Ovary (tissue), 10 donors: ENCODE results near the gene ARFRP1. TPM values are rescaled to one million over a fixed set of nuclear protein-coding genes. Genes with fewer than 3 reads are reported as not detected.

Source experiments
- DNase-seq, 5 donors: peaks; one replicate each; pipeline ENCODE4 v3.0.0-alpha.2; 2019 to 2020
- H3K27ac ChIP-seq, 2 donors: fragments of 200-600 bp; one replicate each; pipeline versions ENCODE4 v1.5.1 to v1.8.0; 2019 to 2022
- H3K27me3 ChIP-seq: fragments of 200-600 bp; one replicate; pipeline ENCODE4 v1.8.0; 2022
- H3K36me3 ChIP-seq: fragments of 200-600 bp; sonication (generic); one replicate; pipeline ENCODE4 v1.5.1; 2019
- H3K4me1 ChIP-seq: one replicate; pipeline ENCODE4 v1.8.1; 2013; ENCODE audit warnings: mild to moderate bottlenecking, moderate library complexity; ENCODE audit not compliant: insufficient read depth
- H3K4me3 ChIP-seq: fragments of 200-600 bp; sonication (generic); one replicate; pipeline ENCODE4 v1.5.1; 2017
- H3K9me3 ChIP-seq, 2 donors: fragments of 200-600 bp in 1 of 2; sonication (generic) in 1 of 2; one replicate each; pipeline versions ENCODE4 v1.5.1 to v1.8.1; 2013 to 2019; ENCODE audit warnings: mild to moderate bottlenecking in 1 of 2, moderate library complexity in 1 of 2
- CTCF ChIP-seq, 3 donors: fragments of 450-650 bp in 2 of 3; fragments of 200-600 bp in 1 of 3; IDR thresholded peaks; one replicate each; pipeline versions ENCODE4 v1.5.1 to v1.8.0; 2016 to 2022; ENCODE audit warnings: antibody characterized with exemption in 3 of 3, mild to moderate bottlenecking in 1 of 3
- EP300 ChIP-seq: sonication (generic); formaldehyde crosslinking; IDR thresholded peaks from one replicate; pipeline ENCODE4 v1.6.1; 2017; ENCODE audit warnings: antibody characterized with exemption
- POLR2A ChIP-seq: fragments of 450-650 bp; IDR thresholded peaks from one replicate; pipeline ENCODE4 v1.6.1; 2017; ENCODE audit warnings: antibody characterized with exemption, mild to moderate bottlenecking, moderate library complexity
- WGBS, 3 donors: extraction: QIAGEN DNeasy Blood & Tissue Kit in 1 of 3; methylation state at CpG; one replicate each; pipeline versions ENCODE4 v1.1.5 to v1.1.7; 2013 to 2017; 5-methylcytosine and 5-hydroxymethylcytosine counted together
- intact Hi-C, 4 donors: fragments of 100-400 bp; cut with DNase I; formaldehyde crosslinking; loops; one replicate each; pipeline versions ENCODE4 v1.11.0 to v1.15.1; 2022 to 2023
- long read RNA-seq, 3 donors: library from polyadenylated mRNA in 2 of 3; unstranded in 2 of 3; transcript quantifications; one replicate each; pipeline ENCODE4 v2.0.0 and lab custom pipeline, GENCODE V29; 2021 to 2026
- polyA plus RNA-seq, 2 donors: library from polyadenylated mRNA; stranded (reverse); fragments of 200-250 nt in 1 of 2; fragments of 350-450 nt in 1 of 2; fragmentation: Illumina TruSeq in 1 of 2; extraction: RNeasy Lipid Tissue Mini Kit (QIAGEN cat#74804) in 1 of 2; gene quantifications; one replicate each; pipeline ENCODE4 v1.2.3, GENCODE V29; 2013 to 2014
- total RNA-seq, 7 donors: library from RNA; depleted of rRNA in 2 of 7; stranded (reverse); fragments of >200 nt in 2 of 7; fragmentation: NEBNext Ultra II Directional in 3 of 7; extraction: Animal tissue kit (Norgen Biotek cat#: 25700) in 3 of 7; gene quantifications; one replicate each; pipeline versions ENCODE4 v1.1.0 to v1.2.4, GENCODE V29; 2016 to 2023
- donor health status: DM: no; HTN: no; CAD: no; lungs with moderate emphysema.
- donor health status: DM: no; HTN: no; CAD: no.
- donor health status: Bipolar disorder and iron deficiency.
- donor health status: DM: yes; HTN: yes; CAD: no.
- donor health status: DM: no; HTN: no; CAD: no.
- donor health status: DM: yes; HTN: yes; CAD: no.

Gene ARFRP1
- total RNA-seq: 10 to 100 TPM; 25.6 to 59.5 (median 47.4) TPM
- 10 to 100 TPM; 15.3 to 38.5 TPM for polyA plus RNA-seq
- long read RNA-seq, donor 1, transcript ARFRP1-214 (8 exons, 2,559 nt): major isoform, 105 of 374 reads
- long read RNA-seq, donor 1, transcript ARFRP1-207 (7 exons, 1,698 nt): minor isoform, 15 of 374 reads
- long read RNA-seq, donor 1, transcript ARFRP1-202 (7 exons, 1,061 nt): minor isoform, 29 of 374 reads
- long read RNA-seq, donor 1, transcript ARFRP1-212 (8 exons, 1,623 nt): minor isoform, 10 of 374 reads
- long read RNA-seq, donor 1, partial matches to known transcripts: 30 of 374 reads
- long read RNA-seq, donor 1, other reads (novel, unspliced or antisense): 172 of 374 reads
- long read RNA-seq, donor 2, transcript ARFRP1-214 (8 exons, 2,559 nt): major isoform, 8 of 76 reads
- long read RNA-seq, donor 2, partial matches to known transcripts: 45 of 76 reads
- long read RNA-seq, donor 2, other reads (novel, unspliced or antisense): 14 of 76 reads
- long read RNA-seq, donor 3, transcript ARFRP1-212 (8 exons, 1,623 nt): minor isoform, 5 of 116 reads
- long read RNA-seq, donor 3, transcript ARFRP1-214 (8 exons, 2,559 nt): major isoform, 29 of 116 reads
- long read RNA-seq, donor 3, transcript ARFRP1-202 (7 exons, 1,061 nt): minor isoform, 5 of 116 reads
- long read RNA-seq, donor 3, partial matches to known transcripts: 11 of 116 reads
- long read RNA-seq, donor 3, other reads (novel, unspliced or antisense): 58 of 116 reads

DNA sequence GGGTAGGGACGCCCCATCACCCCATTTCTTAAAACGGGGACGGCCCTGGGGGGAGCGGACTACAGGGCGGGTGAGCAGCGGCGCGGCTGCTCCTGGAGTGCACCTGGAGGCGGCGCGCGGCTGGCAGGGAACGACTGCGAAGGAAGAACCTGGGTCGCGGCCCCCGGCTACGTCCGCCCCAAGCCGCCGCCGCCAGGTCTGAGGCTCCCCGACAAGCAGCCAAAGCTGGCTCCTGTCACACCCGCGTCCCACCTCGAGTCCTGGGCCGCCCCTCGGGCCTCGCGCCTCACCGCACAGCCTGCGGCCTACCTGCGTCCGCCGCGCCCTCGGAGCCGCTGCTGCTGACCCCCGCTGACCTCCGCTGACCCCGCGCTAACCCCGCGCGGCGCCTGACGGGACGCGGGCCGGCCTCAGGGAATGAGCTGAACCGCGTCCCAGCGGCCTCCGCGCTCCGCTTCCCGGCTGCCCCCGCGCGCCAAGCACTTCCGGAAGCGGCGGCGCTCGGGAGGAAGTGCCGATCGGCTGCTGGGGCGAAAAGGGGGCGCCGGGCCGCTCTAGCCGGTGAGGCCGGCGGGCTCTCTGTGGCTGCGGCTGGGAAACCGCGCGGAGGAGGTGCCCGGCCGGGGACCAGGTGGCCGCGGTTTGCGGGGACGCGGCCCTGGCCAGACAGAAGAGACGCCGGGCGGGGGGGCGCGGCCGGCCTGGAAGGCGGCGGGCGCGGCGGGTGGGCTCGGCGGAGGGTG, at the start of gene ARFRP1, which contains the start of gene ZGPAT:
Gene ARFRP1, minus strand, starts transcription at position 419 of the 743 bp plus-strand sequence. CDS start 885 bp downstream, outside the sequence.
Gene ZGPAT, plus strand, starts transcription at position 482 of the 743 bp plus-strand sequence. CDS start 542 bp downstream, outside the sequence.
- Histone ChIP-seq H3K27ac (peak within 1 kb of the TSS; percentile 50 to 88), H3K4me3 (peak within 1 kb of the TSS; percentile 83), H3K27me3 (no peaks in the 10 kb centered on the region), H3K9me3 (no peaks in the 10 kb centered on the region), H3K4me1 (peaks cover 8% of the 10 kb centered on the region), H3K36me3 (peaks cover 2% of the 10 kb centered on the region)
- TF ChIP-seq CTCF (IDR thresholded peaks at IDR 0.05) (peak in 1 of 3 donors; percentile 8), POLR2A (peak; percentile 38), EP300 (no peak)
- WGBS, 3 donors: 0% methylated on average over 50 to 98 of the region's 98 CpGs
- DNase-seq: peak; percentile 85 to 95 (median 90)
- intact Hi-C loops: loop anchor here in 1 of 4 donors (2.0 kb wide), 1 partner anchor 31 kb away; the partner anchor contains the start of gene SLC2A4RG

DNA sequence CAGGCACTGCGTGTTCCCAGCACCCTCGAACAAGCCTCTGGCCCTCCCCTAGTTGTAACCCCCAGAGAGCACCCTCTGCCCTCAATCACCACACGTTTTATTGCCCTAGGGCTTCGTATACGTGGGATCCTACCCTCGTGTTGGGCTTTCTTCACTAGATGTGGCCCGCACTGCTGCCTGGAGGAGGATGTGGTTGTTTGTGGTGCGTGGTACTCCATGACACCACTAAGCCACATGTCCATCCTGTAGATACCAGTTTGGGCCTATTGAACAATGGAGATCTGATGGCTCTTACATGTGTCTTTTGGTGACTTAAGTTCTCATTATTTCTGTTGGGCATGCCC, 48.8 kb upstream of the ARFRP1 start:
- no peaks in the 10 kb centered on the region for H3K27me3 ChIP-seq
- DNase-seq: no peak
- TF ChIP-seq POLR2A: no peak
- TF ChIP-seq EP300: no peak
- no peak for TF ChIP-seq CTCF (IDR thresholded peaks at IDR 0.05)
- intact Hi-C loops: no loop called here
- H3K36me3 ChIP-seq: no peaks in the 10 kb centered on the region
- H3K4me1 ChIP-seq: no peaks in the 10 kb centered on the region
- 62 to 77% (median 75%) methylated on average over 8 of the region's 8 CpGs for WGBS, 3 donors
- H3K9me3 ChIP-seq: no peaks in the 10 kb centered on the region
- H3K4me3 ChIP-seq: no peak overlapping the region
- H3K27ac ChIP-seq: no peak overlapping the region

DNA sequence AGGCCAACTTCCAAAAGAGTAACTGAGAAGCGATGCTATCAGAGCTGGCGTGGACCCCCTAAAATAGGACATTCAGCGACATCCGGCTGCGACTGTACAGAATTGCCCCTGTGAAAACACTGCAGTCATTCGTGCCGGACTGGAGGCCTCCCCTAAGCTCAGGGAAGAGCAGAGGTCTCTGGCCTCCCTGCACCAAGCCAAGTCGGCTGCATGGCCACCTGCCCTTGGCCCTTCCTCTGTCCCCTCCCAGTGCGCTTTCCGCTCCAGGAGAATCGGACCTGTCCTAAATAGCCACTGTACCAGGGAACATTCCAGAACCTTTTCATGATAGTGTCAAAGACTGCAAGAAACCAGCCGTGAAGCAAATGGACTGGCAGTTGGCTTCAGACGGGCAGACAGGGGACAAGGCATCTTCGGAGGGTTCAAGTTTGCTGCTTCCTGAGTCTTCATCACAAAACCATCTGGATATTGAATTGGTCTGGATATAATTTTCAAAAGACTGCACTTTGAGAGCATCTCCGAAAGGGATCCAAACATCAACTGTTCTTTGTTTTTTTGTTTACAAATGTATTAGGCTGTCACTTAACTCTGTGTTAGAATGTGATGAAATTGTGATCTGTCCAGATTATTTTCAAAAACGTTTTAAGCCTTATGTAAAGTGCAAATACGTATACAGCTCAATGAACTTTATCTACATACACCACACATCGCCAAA, 48.3 kb upstream of the ARFRP1 start:
- Histone ChIP-seq H3K9me3 (no peaks in the 10 kb centered on the region), H3K4me1 (no peaks in the 10 kb centered on the region), H3K36me3 (no peaks in the 10 kb centered on the region), H3K4me3 (no peak overlapping the region), H3K27me3 (no peaks in the 10 kb centered on the region), H3K27ac (no peak overlapping the region)
- WGBS, 3 donors: 79 to 84% (median 81%) methylated on average over 18 of the region's 18 CpGs
- DNase-seq: no peak
- TF ChIP-seq CTCF (IDR thresholded peaks at IDR 0.05) (no peak), POLR2A (no peak), EP300 (no peak)
- intact Hi-C loops: no loop called here
